Measurements from ENCODE around the gene TLE6. TPM values are rescaled to one million over a fixed set of nuclear protein-coding genes. Genes with fewer than 3 reads are reported as not detected.

TLE6 gene
- total and polyA plus RNA-seq, 7 donors = 0.50 to 2.2 (median 0.92) TPM; not detected in 1

GRCh38 chr19:3038214-3038613 lies 60.9 kb downstream of the TLE6 start:
- Histone ChIP-seq H3K9me3 (no peaks in the 10 kb centered on the region), H3K4me1 (peaks cover 15% of the 10 kb centered on the region), H3K27ac (peak overlapping the region; percentile 93), H3K27me3 (ENCODE audit: insufficient read depth in 3 of 3, low read length in 2 of 3) (no peaks in the 10 kb centered on the region), H3K36me3 (ENCODE audit: insufficient read depth in 1 of 2, low read depth in 1 of 2) (no peaks in the 10 kb centered on the region), H3K4me3 (no peak overlapping the region)
- DNase-seq (no peak), ATAC-seq (no peak)
- TF ChIP-seq, protein P1, sequence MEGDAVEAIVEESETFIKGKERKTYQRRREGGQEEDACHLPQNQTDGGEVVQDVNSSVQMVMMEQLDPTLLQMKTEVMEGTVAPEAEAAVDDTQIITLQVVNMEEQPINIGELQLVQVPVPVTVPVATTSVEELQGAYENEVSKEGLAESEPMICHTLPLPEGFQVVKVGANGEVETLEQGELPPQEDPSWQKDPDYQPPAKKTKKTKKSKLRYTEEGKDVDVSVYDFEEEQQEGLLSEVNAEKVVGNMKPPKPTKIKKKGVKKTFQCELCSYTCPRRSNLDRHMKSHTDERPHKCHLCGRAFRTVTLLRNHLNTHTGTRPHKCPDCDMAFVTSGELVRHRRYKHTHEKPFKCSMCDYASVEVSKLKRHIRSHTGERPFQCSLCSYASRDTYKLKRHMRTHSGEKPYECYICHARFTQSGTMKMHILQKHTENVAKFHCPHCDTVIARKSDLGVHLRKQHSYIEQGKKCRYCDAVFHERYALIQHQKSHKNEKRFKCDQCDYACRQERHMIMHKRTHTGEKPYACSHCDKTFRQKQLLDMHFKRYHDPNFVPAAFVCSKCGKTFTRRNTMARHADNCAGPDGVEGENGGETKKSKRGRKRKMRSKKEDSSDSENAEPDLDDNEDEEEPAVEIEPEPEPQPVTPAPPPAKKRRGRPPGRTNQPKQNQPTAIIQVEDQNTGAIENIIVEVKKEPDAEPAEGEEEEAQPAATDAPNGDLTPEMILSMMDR (IDR thresholded peaks at IDR 0.05) = no peak
- intact Hi-C loops (cut with DNase I) = no loop called here
- WGBS, 3 donors = 72 to 87% (median 81%) methylated on average over 5 of the region's 5 CpGs

- ATAC-seq = no peak
- WGBS, 3 donors = 81 to 91% (median 87%) methylated on average over 5 of the region's 5 CpGs
- DNase-seq = no peak
- intact Hi-C loops (cut with DNase I) = no loop called here
- no peaks in the 10 kb centered on the region for H3K36me3 ChIP-seq (ENCODE audit: insufficient read depth in 1 of 2, low read depth in 1 of 2)
- peaks cover 15% of the 10 kb centered on the region for H3K4me1 ChIP-seq
- no peak overlapping the region for H3K4me3 ChIP-seq
- no peaks in the 10 kb centered on the region for H3K9me3 ChIP-seq
- peak overlapping the region; percentile 68 for H3K27ac ChIP-seq
- TF ChIP-seq, protein P1 (IDR thresholded peaks at IDR 0.05) = no peak
- H3K27me3 ChIP-seq (ENCODE audit: insufficient read depth in 3 of 3, low read length in 2 of 3) = no peaks in the 10 kb centered on the region
These were observed 61.8 kb downstream of the TLE6 start for GRCh38 chr19:3039125-3039524.

- Histone ChIP-seq H3K4me1 (peaks cover 14% of the 10 kb centered on the region), H3K4me3 (no peak overlapping the region), H3K27ac (peak overlapping the region; percentile 68), H3K9me3 (no peaks in the 10 kb centered on the region), H3K36me3 (ENCODE audit: insufficient read depth in 1 of 2, low read depth in 1 of 2) (no peaks in the 10 kb centered on the region), H3K27me3 (ENCODE audit: insufficient read depth in 3 of 3, low read length in 2 of 3) (no peaks in the 10 kb centered on the region)
- DNase-seq = peak; percentile 53 to 75
- TF ChIP-seq, protein P1 (IDR thresholded peaks at IDR 0.05) = no peak
- intact Hi-C loops (cut with DNase I) = no loop called here
- WGBS, 3 donors = 40 to 65% (median 40%) methylated on average over 17 of the region's 17 CpGs
- peak; percentile 18 to 47 (median 35) for ATAC-seq
These were observed 62.3 kb downstream of the TLE6 start for GRCh38 chr19:3039641-3040077.

DNA sequence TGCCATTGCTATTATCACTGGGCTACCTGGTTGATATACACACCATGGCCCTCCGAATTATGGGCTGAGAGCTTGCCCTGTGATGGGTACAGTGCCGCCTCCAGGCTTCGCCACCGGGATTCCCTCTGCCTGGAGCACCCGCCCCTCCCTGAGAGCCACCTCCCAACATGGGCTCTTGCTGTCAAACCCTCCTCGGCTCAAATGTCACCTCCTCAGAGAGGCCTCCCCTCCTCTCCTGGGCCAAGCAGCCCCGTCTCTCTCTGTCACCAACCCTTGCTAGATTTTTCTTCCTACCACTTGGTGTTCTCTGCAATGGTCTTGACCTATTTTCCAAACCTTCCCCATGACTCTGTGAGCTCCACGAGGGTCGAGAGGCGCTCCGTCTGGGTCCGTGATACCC lies 64.0 kb downstream of the TLE6 start:
- H3K27ac ChIP-seq = no peak overlapping the region
- no peak overlapping the region for H3K4me3 ChIP-seq
- TF ChIP-seq, protein P1 (IDR thresholded peaks at IDR 0.05) = no peak
- no peaks in the 10 kb centered on the region for H3K9me3 ChIP-seq
- intact Hi-C loops (cut with DNase I) = no loop called here
- H3K4me1 ChIP-seq = peaks cover 7% of the 10 kb centered on the region
- H3K36me3 ChIP-seq (ENCODE audit: insufficient read depth in 1 of 2, low read depth in 1 of 2) = no peaks in the 10 kb centered on the region
- no peak for ATAC-seq
- no peak for DNase-seq
- WGBS, 3 donors = 66 to 83% (median 71%) methylated on average over 10 to 12 of the region's 12 CpGs
- no peaks in the 10 kb centered on the region for H3K27me3 ChIP-seq (ENCODE audit: insufficient read depth in 3 of 3, low read length in 2 of 3)

All from psoas muscle (tissue), 8 donors.